CD4-positive, alpha-beta T cell treated with Interferon alpha-2 for 1 hour (primary cell): ENCODE data around the gene TCEANC2.

ENCODE experiments used
- DNase-seq, 2 donors: peaks; one replicate each; pipeline ENCODE4 v3.0.0-alpha.2; 2020 to 2022

The TCEANC2 gene

DNA sequence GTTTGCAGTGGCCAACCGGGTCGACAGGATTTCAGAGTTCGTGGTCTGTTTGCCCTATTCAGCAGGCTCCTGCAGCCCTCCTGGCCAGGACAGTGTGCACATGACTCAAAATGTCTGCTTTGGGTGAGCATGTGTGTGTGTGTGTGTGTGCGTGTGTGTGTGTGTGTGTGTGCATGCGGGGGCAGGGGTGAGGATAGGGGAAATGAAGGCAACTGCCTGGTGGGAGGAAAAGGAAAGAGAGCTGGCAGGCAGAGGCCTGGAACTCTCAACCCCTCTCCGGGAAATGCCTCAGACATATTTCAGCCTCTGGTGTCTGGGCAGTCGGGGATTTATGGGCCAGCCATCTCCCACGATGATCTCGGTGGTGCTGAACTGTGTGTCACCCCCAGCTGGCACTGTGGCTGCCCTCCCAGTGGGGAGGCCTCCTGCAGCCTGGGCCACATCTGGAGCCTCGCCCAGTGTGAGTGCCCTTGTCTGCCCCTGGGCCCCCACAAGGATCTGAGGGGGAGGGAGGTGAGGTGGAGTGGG, 84.2 kb downstream of the TCEANC2 start:
- DNase-seq = no peak

DNA sequence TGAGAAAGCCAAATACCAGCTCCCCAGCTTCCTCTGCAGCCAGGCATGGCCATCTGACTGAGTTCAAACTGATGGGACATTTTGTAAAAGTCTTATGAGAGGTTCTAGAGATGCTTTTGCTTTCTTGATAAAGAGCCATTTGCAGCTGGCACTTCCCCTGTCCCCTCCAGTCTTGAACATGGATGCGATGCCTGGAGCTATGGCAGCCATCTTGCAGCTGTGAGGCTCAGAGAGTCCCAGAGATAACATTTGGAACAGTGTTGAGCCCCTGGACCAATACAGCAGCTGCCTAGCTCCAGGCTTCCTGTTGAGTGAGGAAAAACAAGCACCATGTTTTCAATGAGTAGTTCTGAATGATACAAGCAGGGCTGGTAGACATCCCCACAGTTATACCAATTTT, 85.6 kb downstream of the TCEANC2 start:
- no peak for DNase-seq

DNA sequence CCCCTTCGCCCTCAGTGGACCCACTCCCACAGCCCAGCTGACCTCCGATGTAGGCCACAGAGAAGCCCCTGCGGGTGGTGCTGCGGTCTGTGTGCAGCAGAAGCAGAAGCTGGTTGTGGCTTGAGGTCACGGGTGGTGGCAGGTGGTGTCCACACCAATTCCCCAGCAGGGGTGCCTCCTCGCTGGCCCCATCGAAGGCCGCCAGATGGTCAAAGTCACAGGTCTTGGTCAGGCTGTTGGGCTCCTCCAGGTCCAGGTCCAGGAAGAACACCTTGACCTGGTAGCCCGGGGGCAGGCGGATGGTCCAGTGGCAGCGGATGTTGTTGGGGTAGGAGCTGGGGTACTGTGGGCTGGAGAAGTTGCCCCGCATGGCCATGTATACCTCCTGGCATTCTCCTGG, 86.3 kb downstream of the TCEANC2 start:
- no peak for DNase-seq

DNA sequence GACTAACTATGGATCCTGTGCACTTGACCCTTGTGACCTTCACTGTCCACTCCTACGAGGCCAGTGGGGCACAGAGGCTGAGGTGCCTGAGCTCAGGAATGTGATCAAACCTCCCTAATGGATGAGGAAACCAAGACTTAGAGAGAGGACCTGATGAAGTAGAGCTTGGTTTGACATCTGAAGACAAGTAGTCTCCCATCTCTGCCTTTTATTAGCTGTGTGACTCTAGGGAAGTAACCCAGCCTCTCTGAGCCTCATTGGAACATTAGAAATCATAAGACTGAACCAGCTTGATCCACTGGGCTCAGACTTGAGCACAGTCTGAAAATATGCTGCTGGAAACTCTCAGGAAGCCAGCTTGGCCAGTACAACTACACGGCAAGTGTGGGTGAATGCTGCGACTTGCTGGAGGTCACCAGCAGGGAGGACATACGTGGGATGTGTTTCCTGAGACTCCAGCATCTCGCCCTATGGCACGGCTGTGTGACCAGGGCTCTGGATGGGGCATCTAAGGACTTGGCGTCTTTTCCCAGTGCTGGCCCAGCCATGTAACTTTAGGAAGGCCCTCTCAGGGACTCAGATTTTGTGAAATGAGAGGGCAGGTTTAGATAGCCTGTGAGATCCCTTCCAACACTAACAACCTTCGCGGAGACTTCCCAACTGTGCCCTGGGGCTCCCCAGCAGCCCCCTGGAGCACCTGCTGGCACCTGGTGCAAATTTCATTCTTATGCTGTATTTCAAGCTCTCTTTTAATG, 88.9 kb downstream of the TCEANC2 start:
- no peak for DNase-seq

DNA sequence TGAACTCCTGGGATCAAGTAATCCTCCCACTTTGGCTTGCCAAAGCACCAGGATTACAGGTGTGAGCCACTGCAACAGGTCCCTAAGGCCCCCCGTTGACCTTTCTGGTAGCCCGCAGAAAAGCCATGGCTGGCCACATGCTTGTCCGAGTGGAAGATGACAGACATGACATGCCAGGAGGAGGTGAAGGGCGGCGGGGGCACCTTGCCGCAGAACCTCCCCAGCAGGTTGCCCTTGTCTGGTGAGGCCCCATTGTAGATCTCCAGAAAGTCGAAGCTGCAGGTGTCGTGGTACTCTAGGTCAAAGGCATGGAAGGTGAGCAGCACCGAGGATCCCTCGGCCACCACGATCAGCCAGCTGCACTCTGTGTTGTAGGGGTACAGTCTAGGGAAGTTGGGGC, 91.0 kb downstream of the TCEANC2 start:
- no peak for DNase-seq

DNA sequence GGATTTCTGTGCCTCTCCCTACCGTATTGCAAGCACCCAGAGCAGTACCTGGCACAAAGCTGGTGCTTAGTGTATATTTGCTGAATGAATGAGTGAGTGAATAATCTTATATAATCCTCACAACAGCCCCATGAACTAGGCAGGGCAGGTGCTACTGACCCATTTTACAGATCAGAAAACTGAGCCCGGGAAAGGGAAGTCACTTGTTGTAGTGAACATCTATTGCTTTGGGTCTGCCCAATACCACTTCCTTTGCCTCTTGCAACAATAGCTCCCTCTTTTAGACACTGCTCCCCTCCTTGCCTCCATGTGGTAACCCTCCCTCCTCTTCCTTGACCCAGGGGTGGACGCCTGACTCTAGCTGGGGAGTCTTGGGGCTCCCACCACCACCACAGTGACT, 96.3 kb downstream of the TCEANC2 start:
- no peak for DNase-seq

DNA sequence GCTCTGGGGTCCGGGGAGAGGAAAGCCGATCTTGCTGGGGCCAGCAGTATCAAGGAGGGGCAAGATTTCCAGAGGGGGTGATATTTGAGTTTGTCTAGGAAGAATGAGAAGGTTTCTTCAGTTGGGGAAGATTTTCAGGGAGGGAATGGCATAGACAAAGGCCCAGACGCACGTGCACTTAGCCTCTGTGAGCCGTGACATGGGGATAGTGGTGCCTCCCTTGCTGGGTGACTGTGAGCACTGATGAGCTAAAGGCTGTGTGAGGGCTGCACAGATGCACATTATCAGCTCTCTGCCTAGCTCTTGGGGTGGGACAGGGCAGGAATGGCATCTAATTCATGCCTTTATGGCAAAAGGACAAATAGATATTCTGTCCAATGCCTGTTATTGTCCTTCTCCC, 97.6 kb downstream of the TCEANC2 start:
- DNase-seq = no peak

DNA sequence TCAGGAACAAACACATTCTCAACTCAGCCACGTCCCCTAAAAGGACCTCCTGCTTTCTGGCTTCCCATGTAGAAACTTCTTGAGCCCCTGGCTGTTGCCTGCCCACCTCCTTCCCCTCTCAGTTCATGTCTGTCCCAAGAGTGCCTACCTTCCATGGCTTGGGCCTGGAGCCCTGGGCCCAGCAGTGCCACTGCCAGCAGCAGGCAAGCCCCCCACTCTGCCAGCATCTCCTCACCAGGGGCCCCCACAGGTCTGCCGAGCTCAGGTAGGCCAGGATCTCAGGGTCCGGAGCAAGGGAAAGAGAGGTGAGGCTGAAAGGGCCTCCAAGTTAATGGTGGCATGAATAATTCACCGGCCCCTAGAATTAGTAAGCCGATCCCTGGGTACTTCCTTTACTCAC, 99.3 kb downstream of the TCEANC2 start, which contains the start of gene CDCP2:
Gene CDCP2 (minus strand): TSS at position 305 of the 400 bp plus-strand sequence. CDS start 78 bp downstream, at position 227.
- no peak for DNase-seq

DNA sequence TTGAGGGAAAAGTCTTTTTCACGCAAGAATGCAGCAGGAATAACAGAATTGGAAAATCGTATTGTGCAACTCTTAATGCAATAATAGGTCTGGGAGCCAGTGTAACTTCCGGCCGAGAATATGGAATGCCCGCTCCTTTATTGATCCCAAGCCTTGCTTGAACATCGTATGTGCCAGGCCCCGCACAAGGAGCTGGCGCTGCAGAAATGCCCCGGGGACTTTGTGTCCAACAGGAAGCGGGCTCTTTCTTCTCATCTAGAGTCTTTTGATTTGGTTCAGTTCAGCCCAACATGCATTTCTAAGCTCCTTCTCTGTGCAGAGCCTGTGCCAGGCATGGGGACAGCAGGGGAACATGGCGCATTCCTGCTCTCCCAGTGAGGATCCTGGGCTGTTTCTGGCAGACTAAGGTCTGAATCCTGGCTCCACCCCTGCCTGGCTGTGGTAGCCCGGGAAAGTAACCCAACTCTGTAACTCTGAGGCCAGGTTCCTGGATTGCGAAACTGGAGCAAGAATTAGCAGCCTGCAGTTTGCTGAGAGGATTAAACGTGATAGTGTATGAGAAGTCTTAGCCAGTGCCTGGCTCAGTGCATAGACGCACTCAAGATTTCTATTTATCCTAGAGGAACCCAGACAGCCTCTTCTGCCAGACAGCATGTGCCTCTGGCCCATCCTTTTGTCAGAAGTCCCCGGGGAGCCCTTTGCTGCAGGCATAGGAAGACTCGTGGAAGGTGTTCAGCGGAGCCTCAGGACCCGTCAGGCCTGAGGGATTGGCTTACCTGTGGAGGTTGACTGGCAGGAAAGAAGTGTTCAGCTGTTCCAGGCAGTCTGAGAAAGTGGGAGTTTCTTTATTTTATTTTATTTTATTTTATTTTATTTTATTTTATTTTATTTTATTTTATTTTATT, 100.4 kb downstream of the TCEANC2 start:
- no peak for DNase-seq
